Suppressor macrophage treated with lipopolysaccharide for 4 hours (primary cell): Measurements from ENCODE around the gene TMEM184B.

Experiments
- DNase-seq: peaks from one replicate; pipeline ENCODE4 v3.0.0-alpha.2; 2020

Gene TMEM184B

DNA sequence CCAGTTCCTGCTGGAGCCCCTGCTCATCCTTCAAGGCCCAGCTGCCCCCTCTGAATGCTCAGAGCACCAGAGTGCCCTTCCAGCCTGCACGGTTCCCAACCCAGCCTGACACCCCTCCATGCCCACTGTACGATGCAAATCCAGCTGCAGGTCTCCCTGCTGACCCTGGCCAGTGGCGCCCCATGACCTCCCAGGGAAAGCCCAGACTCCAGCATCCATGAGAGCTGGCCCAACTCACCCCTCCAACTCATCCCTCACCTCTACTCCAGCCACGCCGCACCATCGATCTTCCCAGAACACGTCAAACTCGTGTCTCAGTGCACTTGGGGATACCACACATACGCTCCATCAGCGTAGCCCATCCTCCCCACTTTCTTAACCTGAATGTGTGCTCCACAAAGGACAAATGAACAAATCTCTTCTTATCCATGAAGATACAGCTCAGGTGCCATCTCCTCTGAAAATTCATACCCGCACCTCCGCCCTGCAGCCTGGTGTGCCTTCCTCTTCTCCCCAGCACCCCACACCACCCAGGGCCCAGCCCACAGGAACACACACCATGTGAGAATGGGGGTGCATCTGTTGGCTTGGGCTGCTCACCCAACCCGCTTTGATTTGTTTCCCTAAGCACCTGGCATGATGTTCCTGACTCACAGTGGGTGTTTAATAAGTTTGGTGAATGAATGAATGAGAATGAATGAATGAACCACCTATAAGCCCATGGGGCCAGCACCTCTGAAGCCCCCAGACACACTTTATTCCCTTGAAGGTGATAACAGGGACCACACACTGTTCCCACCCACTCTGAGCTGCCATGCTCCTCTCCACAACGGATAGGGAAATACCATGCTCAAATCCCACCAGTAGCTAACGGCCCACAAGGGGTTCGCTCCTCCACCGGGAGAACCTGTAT, 97.3 kb downstream of the TMEM184B start:
- no peak for DNase-seq

DNA sequence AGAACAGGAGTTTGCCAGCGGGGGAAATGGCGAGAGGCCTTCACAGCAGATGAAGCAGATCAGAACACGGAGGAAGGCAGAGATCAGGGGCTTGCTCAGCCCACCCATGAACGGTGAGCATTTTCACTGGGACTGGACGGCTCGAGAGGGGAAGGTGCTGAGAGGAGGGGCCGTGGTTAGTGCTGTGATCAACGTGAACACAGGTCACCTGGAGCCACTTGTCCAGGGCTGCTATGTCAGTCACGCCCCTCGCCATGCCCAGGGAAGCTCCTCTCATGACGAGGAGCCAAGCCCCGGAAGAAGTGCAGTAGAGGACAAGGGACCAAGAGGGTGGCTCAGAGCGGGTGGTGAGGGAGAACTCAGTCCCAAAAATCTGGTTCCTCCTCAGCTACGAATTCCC, 98.2 kb downstream of the TMEM184B start:
- no peak for DNase-seq

DNA sequence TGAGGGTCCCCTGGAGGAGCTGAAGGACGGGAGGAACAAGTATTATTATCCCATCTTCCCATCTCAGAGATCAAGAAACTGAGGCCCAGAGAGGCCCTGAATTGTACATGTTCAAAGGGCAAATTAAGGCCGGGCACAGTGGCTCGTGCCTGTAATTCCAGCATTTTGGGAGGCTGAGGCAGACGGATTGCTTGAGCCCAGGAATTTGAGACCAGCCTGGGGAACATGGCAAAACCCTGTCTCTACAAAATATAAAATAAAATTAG, 99.2 kb downstream of the TMEM184B start:
- DNase-seq, result no peak

DNA sequence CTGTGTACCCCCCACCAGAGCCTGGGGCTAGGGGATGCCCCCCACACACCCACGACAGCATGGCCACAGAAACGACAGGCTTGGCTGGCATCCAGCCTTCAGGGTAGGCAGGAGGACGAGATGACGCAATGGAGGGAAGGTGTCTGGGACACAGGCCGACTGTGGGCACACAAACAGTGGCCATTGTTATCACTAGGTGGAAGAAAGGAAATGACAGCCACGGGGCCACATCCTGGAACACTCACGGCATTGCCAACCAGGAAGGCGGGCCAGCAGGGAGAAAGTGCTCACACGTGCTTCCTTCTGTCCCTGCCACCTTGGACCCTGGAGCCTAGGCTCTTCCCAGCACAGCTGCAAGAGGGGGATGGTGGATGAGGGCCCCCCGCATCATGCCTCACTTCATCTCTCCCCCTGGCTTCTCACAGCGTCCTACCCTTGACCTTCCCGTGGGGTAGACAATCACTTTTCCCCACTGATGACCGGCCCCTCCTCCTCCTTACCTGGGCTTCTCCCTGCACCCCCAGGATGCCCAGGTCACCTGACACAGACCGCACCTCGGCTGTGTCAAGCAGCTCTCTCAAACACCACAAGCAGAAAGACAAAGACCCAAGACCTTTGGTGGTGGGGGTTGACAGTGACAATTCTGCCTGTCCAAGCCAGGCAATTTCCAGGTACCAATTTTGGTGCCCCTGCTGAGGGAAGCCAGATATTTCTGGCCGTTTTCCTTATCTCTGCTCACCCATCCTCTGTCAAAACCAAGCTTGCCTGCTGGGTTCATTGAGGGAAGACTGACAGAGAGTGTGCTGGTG, 99.8 kb downstream of the TMEM184B start:
- no peak for DNase-seq

DNA sequence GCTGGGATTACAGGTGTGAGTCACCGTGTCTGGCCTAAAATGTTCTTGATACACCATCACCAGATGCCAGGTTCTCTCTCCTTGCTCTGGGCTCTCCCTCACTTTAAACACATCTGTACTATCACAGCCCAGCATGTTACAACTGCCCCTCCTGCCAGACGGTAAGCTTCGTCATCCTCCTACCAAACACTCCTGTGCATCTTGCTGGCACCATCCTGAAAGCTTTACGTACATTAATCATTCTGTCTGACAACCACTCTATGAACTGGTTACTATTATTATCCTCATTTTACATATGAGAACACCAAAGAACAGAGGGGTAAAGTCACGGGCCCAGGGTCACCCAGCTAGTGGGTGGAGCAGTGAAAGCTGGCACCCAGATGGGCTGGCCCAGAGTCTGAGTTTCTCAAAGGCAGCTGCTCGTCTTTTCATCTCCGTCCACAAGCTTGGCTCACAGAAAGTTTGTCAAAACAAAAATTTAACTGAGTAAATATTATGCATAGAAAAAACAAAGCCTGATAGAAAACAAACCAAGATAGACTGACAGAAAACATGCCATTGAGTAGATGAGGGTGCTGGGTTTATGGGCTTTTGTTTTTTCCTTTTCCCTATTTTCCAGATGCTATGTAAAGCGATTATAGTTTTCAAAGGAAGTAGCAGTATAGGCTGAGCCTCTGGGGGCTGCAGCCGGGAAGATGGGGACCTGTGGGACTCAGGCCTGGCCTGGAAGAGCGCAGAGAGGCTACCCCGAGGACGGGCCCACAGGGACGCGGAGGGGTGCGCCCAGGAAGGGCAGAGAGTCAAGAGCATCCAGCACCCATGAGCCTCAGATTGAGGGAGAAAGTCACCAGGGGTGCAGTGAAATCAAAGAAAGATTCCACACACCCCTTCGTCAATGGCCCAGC, 100.6 kb downstream of the TMEM184B start:
- DNase-seq, result no peak

DNA sequence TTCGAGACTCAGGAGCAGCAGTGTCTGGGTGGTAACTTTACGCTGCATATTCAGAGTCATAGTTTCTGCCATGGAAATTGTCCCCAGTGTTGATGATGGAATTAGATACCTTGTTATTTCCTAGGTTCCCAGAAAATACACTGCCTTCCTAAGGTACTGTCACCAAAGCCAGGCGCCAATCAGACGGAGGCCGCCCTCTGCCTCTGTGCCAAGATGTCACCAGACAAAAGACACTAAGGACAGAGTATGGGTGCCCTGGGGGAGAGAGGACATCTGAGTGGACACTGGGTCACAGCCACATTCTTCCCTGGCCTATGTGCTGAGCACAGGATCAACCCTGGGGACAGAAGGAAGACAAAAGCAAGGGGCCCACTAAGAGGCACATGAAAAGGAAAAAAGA, 102.3 kb downstream of the TMEM184B start:
- no peak for DNase-seq
